ENCODE data around the gene AK3.

Gene AK3

GRCh38 chr9:4701526-4701925 lies 39.5 kb downstream of the AK3 start:
- no peak for DNase-seq

- no peak for DNase-seq
These were observed 40.1 kb downstream of the AK3 start for GRCh38 chr9:4700932-4701331.

- DNase-seq, result no peak
These were observed 40.9 kb downstream of the AK3 start for GRCh38 chr9:4700091-4700490.

- no peak for DNase-seq
These were observed 49.2 kb downstream of the AK3 start for GRCh38 chr9:4691795-4692194.

- DNase-seq, result no peak
These were observed 50.9 kb downstream of the AK3 start for GRCh38 chr9:4690144-4690543.

- no peak for DNase-seq
These were observed 51.3 kb downstream of the AK3 start for GRCh38 chr9:4689687-4690104.

GRCh38 chr9:4689021-4689420 lies 52.0 kb downstream of the AK3 start:
- DNase-seq, result no peak

- no peak for DNase-seq
These were observed 54.4 kb downstream of the AK3 start for GRCh38 chr9:4686584-4686983.

- no peak for DNase-seq
These were observed 54.9 kb downstream of the AK3 start for GRCh38 chr9:4686112-4686511.

GRCh38 chr9:4684820-4685219 lies 56.2 kb downstream of the AK3 start:
- DNase-seq, result no peak

GRCh38 chr9:4680750-4681149 lies 60.3 kb downstream of the AK3 start:
- no peak for DNase-seq

- no peak for DNase-seq
These were observed 60.9 kb downstream of the AK3 start for GRCh38 chr9:4680173-4680525.

- peak; percentile 99 for DNase-seq
These were observed 61.5 kb downstream of the AK3 start, which contains the start of gene CDC37L1 for GRCh38 chr9:4679268-4680172. TSS of gene CDC37L1 (plus strand) at chr9:4679569. CDS start at chr9:4679768, 199 bp downstream.

- DNase-seq, result no peak
These were observed 62.2 kb downstream of the AK3 start for GRCh38 chr9:4678679-4679267.

- no peak for DNase-seq
These were observed 63.6 kb downstream of the AK3 start for GRCh38 chr9:4677392-4677791.

- peak; percentile 24 for DNase-seq
These were observed 66.2 kb downstream of the AK3 start for GRCh38 chr9:4674783-4675182.

- DNase-seq, result no peak
These were observed 69.3 kb downstream of the AK3 start for GRCh38 chr9:4671737-4672136.

- DNase-seq, result no peak
These were observed 70.4 kb downstream of the AK3 start for GRCh38 chr9:4670591-4670990.

- DNase-seq, result no peak
These were observed 71.1 kb downstream of the AK3 start for GRCh38 chr9:4669890-4670289.

GRCh38 chr9:4668604-4669003 lies 72.4 kb downstream of the AK3 start:
- no peak for DNase-seq

- no peak for DNase-seq
These were observed 73.3 kb downstream of the AK3 start for GRCh38 chr9:4667681-4668080.

GRCh38 chr9:4666042-4666699 lies 74.8 kb downstream of the AK3 start, which contains the start of gene SPATA6L:
TSS of gene SPATA6L (minus strand) at chr9:4666480. CDS start at chr9:4666250, 230 bp downstream.
- DNase-seq, result peak; percentile 79

- no peak for DNase-seq
These were observed 75.6 kb downstream of the AK3 start for GRCh38 chr9:4665357-4665756.

GRCh38 chr9:4663956-4664355 lies 77.0 kb downstream of the AK3 start:
- no peak for DNase-seq
